ENCODE data around the gene FAM9C.
A peak's percentile ranks its signal among the peaks of the same experiment; 100 is the strongest.

The FAM9C gene

DNA sequence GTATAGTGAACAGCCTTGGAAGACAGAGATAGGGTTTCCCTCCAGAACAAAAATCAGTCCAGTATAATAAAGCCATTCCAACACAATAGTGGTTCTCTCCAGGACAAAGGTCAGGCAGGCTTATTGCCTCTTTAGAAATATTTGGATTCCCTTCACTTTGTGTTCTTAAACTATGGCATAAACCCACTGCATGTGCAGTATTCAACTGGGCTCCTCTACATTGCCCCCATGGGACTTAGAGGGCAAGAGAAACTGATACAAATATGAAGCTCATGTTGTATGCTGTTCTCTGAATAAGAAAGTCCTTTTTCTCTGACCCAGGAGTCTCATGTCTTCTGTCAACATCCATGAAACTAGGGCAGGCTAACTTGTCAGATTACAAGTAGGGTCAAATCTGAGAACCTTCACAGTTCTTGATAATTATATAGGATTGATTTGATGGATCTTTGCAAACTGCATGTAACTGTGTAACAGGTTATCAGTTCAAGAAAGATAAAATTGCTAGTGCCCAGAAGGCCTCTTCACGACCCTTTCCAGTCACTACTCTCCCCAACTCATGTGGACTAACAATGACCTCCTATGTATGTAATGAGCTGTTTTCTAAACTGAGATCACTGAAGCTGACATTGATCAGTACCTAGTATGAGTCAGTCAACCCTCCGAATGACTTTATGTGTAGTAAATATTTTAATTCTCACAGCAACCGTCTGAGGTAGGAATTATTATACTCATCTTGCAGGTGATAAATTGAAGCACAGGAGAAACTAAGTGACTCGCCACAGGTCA is 31.9 kb upstream of the FAM9C start:
- no peak for DNase-seq (ENCODE audit: low read depth, low spot score)

DNA sequence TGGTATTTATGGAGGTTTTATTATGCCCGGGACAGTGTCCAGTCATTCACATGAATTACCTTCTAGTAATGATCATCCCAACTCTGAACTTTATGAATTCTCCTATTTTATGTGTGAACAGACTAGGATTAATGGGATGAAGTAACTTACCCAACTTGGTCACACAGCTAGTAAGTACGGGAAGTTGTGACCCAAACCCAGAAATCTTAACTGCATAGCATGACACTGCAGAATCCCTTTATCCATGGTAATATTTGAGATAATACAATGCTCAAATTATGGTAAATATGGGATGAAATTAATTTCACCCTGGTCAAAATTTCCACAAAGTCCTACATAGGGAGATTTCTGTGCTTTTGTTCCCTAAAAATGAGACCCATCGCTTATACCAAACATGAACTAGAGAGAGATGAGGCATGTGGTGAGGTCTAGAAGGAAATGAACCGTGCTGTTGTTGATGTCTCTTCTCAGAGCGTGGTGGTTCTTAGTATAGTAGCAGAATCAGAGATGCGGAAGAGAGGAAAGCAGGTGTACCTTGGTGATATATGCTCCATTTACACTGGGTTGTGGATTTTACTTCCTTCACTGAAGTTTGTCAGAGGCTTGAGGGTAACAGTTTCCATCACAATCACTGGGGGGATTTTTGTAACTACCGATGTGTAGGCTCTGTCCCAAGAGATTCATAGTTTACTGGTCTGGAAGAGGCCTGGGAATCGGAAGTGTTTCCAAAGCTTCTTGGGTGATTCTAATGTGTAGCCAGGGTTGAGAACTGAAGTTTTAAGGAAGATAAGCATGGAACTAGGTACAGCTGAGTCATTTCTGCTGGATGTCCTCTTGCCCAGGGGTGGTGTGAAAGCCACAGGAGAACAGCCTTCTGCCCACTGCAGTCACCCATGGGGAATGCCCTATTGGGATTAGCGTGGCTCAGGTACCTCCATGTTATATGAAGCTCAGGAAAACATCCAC is 30.2 kb upstream of the FAM9C start:
- H3K4me3 ChIP-seq (ENCODE audit: low read depth, low read length) = no peak overlapping the region

More for the DNA sequence above, 31.9 kb upstream of the FAM9C start:
- no peak overlapping the region for H3K4me3 ChIP-seq (ENCODE audit: low read depth, low read length)
- in situ Hi-C loops (cut with HindIII; ENCODE audit: low sequenced_read_pairs) = no loop called here
- TF ChIP-seq, protein P1, sequence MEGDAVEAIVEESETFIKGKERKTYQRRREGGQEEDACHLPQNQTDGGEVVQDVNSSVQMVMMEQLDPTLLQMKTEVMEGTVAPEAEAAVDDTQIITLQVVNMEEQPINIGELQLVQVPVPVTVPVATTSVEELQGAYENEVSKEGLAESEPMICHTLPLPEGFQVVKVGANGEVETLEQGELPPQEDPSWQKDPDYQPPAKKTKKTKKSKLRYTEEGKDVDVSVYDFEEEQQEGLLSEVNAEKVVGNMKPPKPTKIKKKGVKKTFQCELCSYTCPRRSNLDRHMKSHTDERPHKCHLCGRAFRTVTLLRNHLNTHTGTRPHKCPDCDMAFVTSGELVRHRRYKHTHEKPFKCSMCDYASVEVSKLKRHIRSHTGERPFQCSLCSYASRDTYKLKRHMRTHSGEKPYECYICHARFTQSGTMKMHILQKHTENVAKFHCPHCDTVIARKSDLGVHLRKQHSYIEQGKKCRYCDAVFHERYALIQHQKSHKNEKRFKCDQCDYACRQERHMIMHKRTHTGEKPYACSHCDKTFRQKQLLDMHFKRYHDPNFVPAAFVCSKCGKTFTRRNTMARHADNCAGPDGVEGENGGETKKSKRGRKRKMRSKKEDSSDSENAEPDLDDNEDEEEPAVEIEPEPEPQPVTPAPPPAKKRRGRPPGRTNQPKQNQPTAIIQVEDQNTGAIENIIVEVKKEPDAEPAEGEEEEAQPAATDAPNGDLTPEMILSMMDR (IDR thresholded peaks at IDR 0.05; ENCODE audit: low read depth, low read length) = no peak

DNA sequence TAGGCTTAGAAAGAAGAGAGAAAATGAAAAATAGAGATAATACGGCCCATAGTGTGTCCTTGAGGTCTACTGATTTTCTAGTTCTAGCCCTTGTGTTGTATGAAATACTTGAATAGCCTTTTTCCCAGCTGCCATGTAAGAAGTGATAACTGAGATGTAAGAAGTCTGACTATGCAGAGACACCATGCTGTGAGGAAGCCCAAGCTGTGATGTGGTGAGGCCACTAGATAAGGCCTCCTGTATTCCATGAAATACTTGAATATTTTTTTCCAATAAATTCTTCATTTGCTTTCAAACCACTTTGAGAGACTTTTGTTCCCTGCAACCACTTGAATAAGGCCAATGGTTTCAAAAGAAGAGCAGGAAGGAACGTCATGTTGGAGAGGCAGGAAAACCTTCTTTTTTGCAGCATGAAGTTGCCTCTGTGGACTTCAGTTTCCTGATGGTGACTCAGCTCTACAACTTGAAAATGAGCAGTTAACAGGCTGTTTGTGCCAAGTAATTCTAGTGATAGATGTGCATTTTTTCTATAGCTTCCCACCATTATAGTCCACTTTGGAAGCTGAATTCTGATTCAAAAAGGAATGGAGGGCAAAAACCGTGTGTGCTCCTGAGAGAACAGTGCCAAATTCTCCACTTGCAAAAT is 25.5 kb upstream of the FAM9C start:
- DNase-seq (ENCODE audit: low read depth, low spot score) = peak; percentile 55
- in situ Hi-C loops (cut with HindIII; ENCODE audit: low sequenced_read_pairs) = no loop called here
- TF ChIP-seq, protein P1 (IDR thresholded peaks at IDR 0.05; ENCODE audit: low read depth, low read length) = no peak

More for the DNA sequence above, 30.2 kb upstream of the FAM9C start:
- DNase-seq (ENCODE audit: low read depth, low spot score) = no peak
- in situ Hi-C loops (cut with HindIII; ENCODE audit: low sequenced_read_pairs) = no loop called here
- TF ChIP-seq, protein P1 (IDR thresholded peaks at IDR 0.05; ENCODE audit: low read depth, low read length) = no peak

GRCh38 chrX:13068651-13069050 is 24.2 kb upstream of the FAM9C start:
- TF ChIP-seq, protein P1 (IDR thresholded peaks at IDR 0.05; ENCODE audit: low read depth, low read length) = no peak
- DNase-seq (ENCODE audit: low read depth, low spot score) = no peak
- in situ Hi-C loops (cut with HindIII; ENCODE audit: low sequenced_read_pairs) = no loop called here
- H3K4me3 ChIP-seq (ENCODE audit: low read depth, low read length) = no peak overlapping the region

More for the DNA sequence above, 25.5 kb upstream of the FAM9C start:
- no peak overlapping the region for H3K4me3 ChIP-seq (ENCODE audit: low read depth, low read length)

DNA sequence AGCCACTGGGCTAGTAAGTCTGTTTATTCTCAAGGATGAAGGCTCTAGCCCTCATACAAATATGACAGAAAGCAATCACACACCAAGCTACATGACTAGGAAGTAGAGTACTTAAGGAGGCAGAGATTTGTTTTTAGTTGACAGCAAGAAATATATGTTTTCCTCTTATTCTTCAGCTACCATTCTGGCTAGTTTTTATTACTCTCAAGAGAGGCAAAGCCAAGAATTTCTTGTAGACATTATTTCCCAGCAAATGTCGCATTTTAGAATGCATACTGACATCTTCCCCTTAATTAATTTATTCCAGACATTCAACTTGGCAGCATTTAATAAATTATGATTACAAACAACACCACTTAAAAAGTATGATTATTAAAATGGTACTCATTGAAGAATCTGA is 23.4 kb upstream of the FAM9C start:
- TF ChIP-seq, protein P1 (IDR thresholded peaks at IDR 0.05; ENCODE audit: low read depth, low read length) = no peak
- H3K4me3 ChIP-seq (ENCODE audit: low read depth, low read length) = no peak overlapping the region
- in situ Hi-C loops (cut with HindIII; ENCODE audit: low sequenced_read_pairs) = no loop called here
- DNase-seq (ENCODE audit: low read depth, low spot score) = no peak

- no peak overlapping the region for H3K4me3 ChIP-seq (ENCODE audit: low read depth, low read length)
- no peak for DNase-seq (ENCODE audit: low read depth, low spot score)
- in situ Hi-C loops (cut with HindIII; ENCODE audit: low sequenced_read_pairs) = no loop called here
- TF ChIP-seq, protein P1 (IDR thresholded peaks at IDR 0.05; ENCODE audit: low read depth, low read length) = no peak
Observed at GRCh38 chrX:13066391-13066790, 22.0 kb upstream of the FAM9C start.

All from astrocyte of the spinal cord (primary cell).